ENCODE results near the gene CHAF1B. TPM values are rescaled to one million over a fixed set of nuclear protein-coding genes. Genes with fewer than 3 reads are reported as not detected.
"Not testable (repeated sequence)": the region's sequence is repeated elsewhere in the genome, so short reads cannot be mapped to it uniquely, and the experiment has no call there.

Gene CHAF1B
- total RNA-seq, 1 experiment from 2014 or later, result 52.7 TPM

GRCh38 chr21:36396325-36396724 is 11.1 kb downstream of the CHAF1B start:
- CTCF ChIA-PET, result no interaction called here
- H3K27me3 ChIP-seq (replicated peaks; ENCODE audit: insufficient read depth, low read depth, low read length, poor library complexity), result no peaks in the 10 kb centered on the region
- intact Hi-C loops (cut with micrococcal nuclease; ENCODE audit: unreplicated experiment), result no loop called here

GRCh38 chr21:36396971-36397370 is 11.8 kb downstream of the CHAF1B start:
- Histone ChIP-seq H3K27ac (ENCODE audit: low read depth, low read length, poor library complexity, severe bottlenecking) (no peak overlapping the region), H3K9me3 (ENCODE audit: low read depth, low read length, poor library complexity, severe bottlenecking) (no peaks in the 10 kb centered on the region), H3K4me3 (ENCODE audit: low read depth, low read length, poor library complexity, severe bottlenecking) (no peak overlapping the region), H3K27me3 (replicated peaks; ENCODE audit: insufficient read depth, low read depth, low read length, poor library complexity) (no peaks in the 10 kb centered on the region), H3K4me1 (ENCODE audit: insufficient read depth, low read length, poor library complexity, severe bottlenecking) (no peaks in the 10 kb centered on the region), H3K36me3 (ENCODE audit: insufficient read depth, low read length, poor library complexity, severe bottlenecking) (peaks cover 55% of the 10 kb centered on the region)
- DNase-seq (ENCODE audit: low spot score), result no peak
- no TSS peak for BruUV-seq (replicated peaks)
- POLR2A ChIA-PET (ENCODE audit: low non-redundant PET), result interaction anchor here (0.6 kb wide), 1 partner anchor 51 kb away, joined by 4 read pairs; no protein-coding TSS in a partner anchor
- CTCF ChIA-PET, result no interaction called here
- intact Hi-C loops (cut with micrococcal nuclease; ENCODE audit: unreplicated experiment), result no loop called here
- no peak for TF ChIP-seq CTCF (conservative IDR thresholded peaks at IDR 0.05; ENCODE audit: low read depth, low read length)
- no peak for TF ChIP-seq EZH2 (IDR thresholded peaks at IDR 0.05; ENCODE audit: borderline replicate concordance, low read depth, low read length, poor library complexity, severe bottlenecking)

More at GRCh38 chr21:36396325-36396724, 11.1 kb downstream of the CHAF1B start:
- Histone ChIP-seq H3K4me3 (ENCODE audit: low read depth, low read length, poor library complexity, severe bottlenecking) (no peak overlapping the region), H3K4me1 (ENCODE audit: insufficient read depth, low read length, poor library complexity, severe bottlenecking) (no peaks in the 10 kb centered on the region), H3K9me3 (ENCODE audit: low read depth, low read length, poor library complexity, severe bottlenecking) (no peaks in the 10 kb centered on the region), H3K36me3 (ENCODE audit: insufficient read depth, low read length, poor library complexity, severe bottlenecking) (peaks cover 54% of the 10 kb centered on the region), H3K27ac (ENCODE audit: low read depth, low read length, poor library complexity, severe bottlenecking) (no peak overlapping the region)
- BruUV-seq (replicated peaks), result no TSS peak
- POLR2A ChIA-PET (ENCODE audit: low non-redundant PET), result interaction anchor here (0.6 kb wide), 1 partner anchor 52 kb away, joined by 4 read pairs; no protein-coding TSS in a partner anchor
- DNase-seq (ENCODE audit: low spot score), result no peak
- TF ChIP-seq EZH2 (IDR thresholded peaks at IDR 0.05; ENCODE audit: borderline replicate concordance, low read depth, low read length, poor library complexity, severe bottlenecking), result no peak
- TF ChIP-seq CTCF (conservative IDR thresholded peaks at IDR 0.05; ENCODE audit: low read depth, low read length), result no peak

GRCh38 chr21:36397606-36398005 is 12.4 kb downstream of the CHAF1B start:
- DNase-seq (ENCODE audit: low spot score), result no peak
- no peak overlapping the region for H3K27ac ChIP-seq (ENCODE audit: low read depth, low read length, poor library complexity, severe bottlenecking)
- no peaks in the 10 kb centered on the region for H3K27me3 ChIP-seq (replicated peaks; ENCODE audit: insufficient read depth, low read depth, low read length, poor library complexity)
- peaks cover 62% of the 10 kb centered on the region for H3K36me3 ChIP-seq (ENCODE audit: insufficient read depth, low read length, poor library complexity, severe bottlenecking)
- ChIA-PET CTCF (no interaction called here), POLR2A (ENCODE audit: low non-redundant PET) (no interaction called here)
- TF ChIP-seq EZH2 (IDR thresholded peaks at IDR 0.05; ENCODE audit: borderline replicate concordance, low read depth, low read length, poor library complexity, severe bottlenecking) (no peak), CTCF (conservative IDR thresholded peaks at IDR 0.05; ENCODE audit: low read depth, low read length) (no peak)
- no peaks in the 10 kb centered on the region for H3K9me3 ChIP-seq (ENCODE audit: low read depth, low read length, poor library complexity, severe bottlenecking)
- no TSS peak for BruUV-seq (replicated peaks)
- H3K4me1 ChIP-seq (ENCODE audit: insufficient read depth, low read length, poor library complexity, severe bottlenecking), result no peaks in the 10 kb centered on the region
- intact Hi-C loops (cut with micrococcal nuclease; ENCODE audit: unreplicated experiment), result no loop called here
- H3K4me3 ChIP-seq (ENCODE audit: low read depth, low read length, poor library complexity, severe bottlenecking), result no peak overlapping the region

- BruUV-seq (replicated peaks); H3K27me3 ChIP-seq (replicated peaks; ENCODE audit: insufficient read depth, low read depth, low read length, poor library complexity); H3K4me3 ChIP-seq (ENCODE audit: low read depth, low read length, poor library complexity, severe bottlenecking); H3K4me1 ChIP-seq (ENCODE audit: insufficient read depth, low read length, poor library complexity, severe bottlenecking); H3K9me3 ChIP-seq (ENCODE audit: low read depth, low read length, poor library complexity, severe bottlenecking); intact Hi-C loops (cut with micrococcal nuclease; ENCODE audit: unreplicated experiment); DNase-seq (ENCODE audit: low spot score); H3K27ac ChIP-seq (ENCODE audit: low read depth, low read length, poor library complexity, severe bottlenecking); POLR2A ChIA-PET (ENCODE audit: low non-redundant PET); CTCF ChIA-PET: not testable (repeated sequence)
- H3K36me3 ChIP-seq (ENCODE audit: insufficient read depth, low read length, poor library complexity, severe bottlenecking), result peaks cover 72% of the 10 kb centered on the region
These were observed 14.5 kb downstream of the CHAF1B start for GRCh38 chr21:36399736-36400135.

Measured in A673 (cell line).